ENCODE data around the gene KCNJ6.

The KCNJ6 gene

DNA sequence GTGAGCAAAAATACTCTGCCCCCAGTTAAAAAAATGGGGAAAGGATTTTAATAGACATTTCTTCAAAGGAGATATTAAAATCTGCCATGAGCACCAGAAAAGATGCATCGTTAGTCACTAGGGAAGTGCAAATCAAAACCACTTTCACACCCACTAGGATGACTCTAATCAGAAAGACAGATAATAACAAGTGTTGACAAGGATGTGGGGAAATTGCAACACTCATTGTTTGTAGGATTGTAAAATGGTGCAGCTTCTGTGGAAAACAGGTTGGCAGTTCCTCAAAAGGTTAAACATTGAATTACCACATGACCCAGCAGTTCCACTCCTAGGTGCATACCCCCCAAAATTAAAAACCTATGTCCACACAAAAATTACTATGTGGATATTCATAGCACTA lies 112.3 kb downstream of the KCNJ6 start:
- H3K27ac ChIP-seq (ENCODE audit: low read depth, low read length): no peak overlapping the region
- H3K9ac ChIP-seq (ENCODE audit: low read depth in 1 of 2, low read length in 2 of 2): no peak overlapping the region
- no peaks in the 10 kb centered on the region for H3K27me3 ChIP-seq (ENCODE audit: control insufficient read depth in 1 of 2, insufficient read depth in 2 of 2, low read length in 2 of 2)
- H3K36me3 ChIP-seq (ENCODE audit: control insufficient read depth in 1 of 2, insufficient read depth in 2 of 2, low read length in 2 of 2): no peaks in the 10 kb centered on the region
- H3K4me3 ChIP-seq (ENCODE audit: low read depth in 1 of 2, low read length in 2 of 2): no peak overlapping the region
- no peaks in the 10 kb centered on the region for H3K4me1 ChIP-seq (ENCODE audit: control insufficient read depth in 1 of 2, insufficient read depth in 2 of 2, low read length in 2 of 2)
- H3K9me3 ChIP-seq (ENCODE audit: control insufficient read depth in 1 of 2, low read length in 2 of 2): no peaks in the 10 kb centered on the region

DNA sequence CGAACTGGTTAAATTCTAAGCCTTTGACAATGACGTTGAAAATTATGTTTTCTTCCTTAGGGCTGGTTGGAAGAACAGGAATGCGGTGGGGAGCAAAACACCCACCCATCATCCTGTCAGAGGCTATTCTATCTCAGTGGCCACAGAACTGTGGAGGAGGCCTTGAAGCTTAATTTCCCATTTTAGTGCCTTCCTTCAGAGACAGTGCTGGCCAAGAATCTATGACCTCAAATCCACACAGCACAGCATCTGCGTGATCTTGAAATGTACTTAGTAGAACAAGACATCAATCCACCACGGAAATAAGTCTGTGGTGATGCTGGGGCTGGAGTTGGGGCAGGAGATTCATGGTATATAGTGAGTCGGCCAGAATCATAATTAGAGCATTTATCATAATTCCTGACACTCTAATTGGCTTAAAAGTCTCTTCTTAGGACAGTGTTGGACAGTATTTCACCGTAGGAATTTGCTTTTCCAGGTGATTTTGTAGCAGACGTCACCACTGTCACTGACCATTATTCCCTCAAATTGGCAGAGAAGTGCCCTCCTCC lies 113.1 kb downstream of the KCNJ6 start:
- Histone ChIP-seq H3K4me1 (ENCODE audit: control insufficient read depth in 1 of 2, insufficient read depth in 2 of 2, low read length in 2 of 2) (no peaks in the 10 kb centered on the region), H3K27me3 (ENCODE audit: control insufficient read depth in 1 of 2, insufficient read depth in 2 of 2, low read length in 2 of 2) (no peaks in the 10 kb centered on the region), H3K9ac (ENCODE audit: low read depth in 1 of 2, low read length in 2 of 2) (no peak overlapping the region), H3K4me3 (ENCODE audit: low read depth in 1 of 2, low read length in 2 of 2) (no peak overlapping the region), H3K9me3 (ENCODE audit: control insufficient read depth in 1 of 2, low read length in 2 of 2) (no peaks in the 10 kb centered on the region), H3K36me3 (ENCODE audit: control insufficient read depth in 1 of 2, insufficient read depth in 2 of 2, low read length in 2 of 2) (no peaks in the 10 kb centered on the region), H3K27ac (ENCODE audit: low read depth, low read length) (no peak overlapping the region)

DNA sequence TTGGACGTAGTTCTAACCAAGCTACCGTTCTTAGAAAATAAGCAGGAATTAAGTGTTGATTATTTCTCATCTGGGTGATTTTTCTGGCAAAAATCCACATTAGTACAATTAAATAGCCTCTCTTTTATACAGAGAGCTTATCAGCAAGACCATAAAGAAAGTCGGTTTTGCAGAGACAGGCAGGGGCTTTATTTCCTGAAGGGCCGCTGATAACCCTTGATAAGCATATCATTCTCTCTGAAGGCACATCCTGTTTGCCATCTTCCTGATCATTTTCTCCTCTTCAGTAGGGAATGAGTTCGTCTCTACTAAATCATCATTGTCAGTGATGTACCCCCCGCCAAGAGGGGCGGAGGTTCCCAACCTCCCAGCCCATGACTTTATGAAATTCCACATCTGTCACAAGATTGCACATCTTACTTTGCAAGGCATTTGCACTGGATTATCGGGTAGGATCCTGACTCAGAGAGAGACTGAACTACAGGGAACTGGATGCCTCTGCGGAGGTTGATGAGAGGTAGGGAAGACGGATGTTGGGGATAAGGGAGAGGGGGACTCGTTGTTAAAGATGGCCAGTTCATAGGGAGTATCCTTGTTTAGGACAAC lies 115.7 kb downstream of the KCNJ6 start:
- no peaks in the 10 kb centered on the region for H3K27me3 ChIP-seq (ENCODE audit: control insufficient read depth in 1 of 2, insufficient read depth in 2 of 2, low read length in 2 of 2)
- no peak overlapping the region for H3K27ac ChIP-seq (ENCODE audit: low read depth, low read length)
- H3K9ac ChIP-seq (ENCODE audit: low read depth in 1 of 2, low read length in 2 of 2): no peak overlapping the region
- H3K36me3 ChIP-seq (ENCODE audit: control insufficient read depth in 1 of 2, insufficient read depth in 2 of 2, low read length in 2 of 2): no peaks in the 10 kb centered on the region
- no peaks in the 10 kb centered on the region for H3K9me3 ChIP-seq (ENCODE audit: control insufficient read depth in 1 of 2, low read length in 2 of 2)
- H3K4me1 ChIP-seq (ENCODE audit: control insufficient read depth in 1 of 2, insufficient read depth in 2 of 2, low read length in 2 of 2): no peaks in the 10 kb centered on the region
- no peak overlapping the region for H3K4me3 ChIP-seq (ENCODE audit: low read depth in 1 of 2, low read length in 2 of 2)

DNA sequence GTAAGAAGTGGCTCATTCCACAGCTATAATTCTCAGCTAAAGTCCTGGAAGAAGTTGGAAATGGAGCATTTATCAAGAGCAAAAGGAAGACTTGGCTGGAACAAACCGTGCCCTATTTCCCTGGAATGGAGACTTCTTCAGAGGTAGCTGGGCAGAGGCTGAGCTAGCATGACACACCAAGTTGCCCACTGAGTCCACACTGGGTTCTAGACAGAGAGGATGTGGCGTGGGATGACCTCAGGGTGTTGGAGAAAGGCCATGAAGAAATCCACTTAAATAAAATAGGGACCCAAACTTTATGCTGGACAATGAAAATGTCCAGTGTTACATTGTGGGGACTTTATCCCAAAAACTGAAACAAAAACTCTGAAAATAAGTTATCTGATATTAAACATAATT lies 116.2 kb downstream of the KCNJ6 start:
- Histone ChIP-seq H3K4me1 (ENCODE audit: control insufficient read depth in 1 of 2, insufficient read depth in 2 of 2, low read length in 2 of 2) (no peaks in the 10 kb centered on the region), H3K4me3 (ENCODE audit: low read depth in 1 of 2, low read length in 2 of 2) (no peak overlapping the region), H3K9ac (ENCODE audit: low read depth in 1 of 2, low read length in 2 of 2) (no peak overlapping the region), H3K27me3 (ENCODE audit: control insufficient read depth in 1 of 2, insufficient read depth in 2 of 2, low read length in 2 of 2) (no peaks in the 10 kb centered on the region), H3K27ac (ENCODE audit: low read depth, low read length) (no peak overlapping the region), H3K9me3 (ENCODE audit: control insufficient read depth in 1 of 2, low read length in 2 of 2) (no peaks in the 10 kb centered on the region), H3K36me3 (ENCODE audit: control insufficient read depth in 1 of 2, insufficient read depth in 2 of 2, low read length in 2 of 2) (no peaks in the 10 kb centered on the region)

DNA sequence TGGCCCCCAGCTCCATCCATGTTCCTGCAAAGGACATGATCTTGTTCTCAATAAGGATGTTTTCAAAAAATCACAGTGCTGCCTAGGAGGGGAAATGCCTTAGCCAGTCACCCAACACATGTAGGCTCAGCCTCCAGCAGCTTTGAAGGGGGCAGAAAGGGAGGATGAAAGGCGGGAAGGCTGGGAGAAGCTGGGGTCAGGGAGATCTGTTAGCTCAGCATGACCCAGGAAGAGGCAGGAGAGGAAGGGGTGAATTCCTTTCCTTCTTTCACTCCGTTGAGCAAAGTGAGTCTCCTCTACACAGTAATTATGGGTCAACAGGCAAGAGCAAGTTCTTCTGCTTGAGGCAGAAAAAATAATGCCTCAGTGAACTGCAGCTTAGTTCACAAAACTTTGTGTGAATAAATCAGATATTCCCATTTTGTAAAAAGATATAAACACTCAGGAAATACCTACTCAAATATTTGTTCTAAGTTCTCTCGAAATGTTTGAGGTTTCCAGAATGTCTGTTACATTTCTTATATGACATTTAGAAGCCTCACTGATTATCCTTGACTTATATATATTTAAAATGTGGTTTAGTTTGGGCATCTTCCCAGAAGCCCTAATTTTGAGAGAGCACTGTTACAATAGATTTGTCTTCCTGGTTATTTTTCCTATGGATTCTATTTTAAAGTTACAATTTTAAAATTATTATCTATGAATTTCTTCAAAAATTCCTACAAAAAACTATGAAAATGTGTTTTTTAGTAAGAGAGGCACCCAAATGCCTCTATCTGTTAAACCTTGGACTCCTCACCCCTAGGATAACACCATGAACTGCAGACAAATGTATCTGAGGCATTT lies 116.8 kb downstream of the KCNJ6 start:
- H3K9me3 ChIP-seq (ENCODE audit: control insufficient read depth in 1 of 2, low read length in 2 of 2): no peaks in the 10 kb centered on the region
- H3K9ac ChIP-seq (ENCODE audit: low read depth in 1 of 2, low read length in 2 of 2): no peak overlapping the region
- H3K27me3 ChIP-seq (ENCODE audit: control insufficient read depth in 1 of 2, insufficient read depth in 2 of 2, low read length in 2 of 2): no peaks in the 10 kb centered on the region
- H3K4me1 ChIP-seq (ENCODE audit: control insufficient read depth in 1 of 2, insufficient read depth in 2 of 2, low read length in 2 of 2): no peaks in the 10 kb centered on the region
- no peaks in the 10 kb centered on the region for H3K36me3 ChIP-seq (ENCODE audit: control insufficient read depth in 1 of 2, insufficient read depth in 2 of 2, low read length in 2 of 2)
- H3K4me3 ChIP-seq (ENCODE audit: low read depth in 1 of 2, low read length in 2 of 2): no peak overlapping the region
- no peak overlapping the region for H3K27ac ChIP-seq (ENCODE audit: low read depth, low read length)

DNA sequence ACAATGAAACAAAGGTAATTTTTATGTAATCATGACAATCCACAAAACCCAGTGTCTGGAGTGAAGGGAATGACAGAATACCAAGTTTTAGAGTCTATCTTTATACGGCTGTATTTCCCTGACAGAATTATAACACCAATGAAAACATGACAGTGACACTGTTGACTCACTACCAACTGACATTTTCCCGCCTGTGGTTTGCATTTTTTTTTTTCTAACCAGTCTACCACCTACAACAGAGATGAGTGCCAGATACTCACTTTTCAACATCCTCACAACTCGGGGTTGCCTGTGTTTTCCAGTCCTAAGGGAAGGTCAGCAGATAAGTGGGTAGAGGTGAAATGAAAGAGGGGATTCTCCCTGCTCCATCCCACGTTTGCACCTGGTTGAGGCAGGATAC lies 118.9 kb downstream of the KCNJ6 start:
- Histone ChIP-seq H3K9me3 (ENCODE audit: control insufficient read depth in 1 of 2, low read length in 2 of 2) (no peaks in the 10 kb centered on the region), H3K4me1 (ENCODE audit: control insufficient read depth in 1 of 2, insufficient read depth in 2 of 2, low read length in 2 of 2) (no peaks in the 10 kb centered on the region), H3K27ac (ENCODE audit: low read depth, low read length) (no peak overlapping the region), H3K9ac (ENCODE audit: low read depth in 1 of 2, low read length in 2 of 2) (no peak overlapping the region), H3K36me3 (ENCODE audit: control insufficient read depth in 1 of 2, insufficient read depth in 2 of 2, low read length in 2 of 2) (no peaks in the 10 kb centered on the region), H3K27me3 (ENCODE audit: control insufficient read depth in 1 of 2, insufficient read depth in 2 of 2, low read length in 2 of 2) (no peaks in the 10 kb centered on the region), H3K4me3 (ENCODE audit: low read depth in 1 of 2, low read length in 2 of 2) (no peak overlapping the region)

DNA sequence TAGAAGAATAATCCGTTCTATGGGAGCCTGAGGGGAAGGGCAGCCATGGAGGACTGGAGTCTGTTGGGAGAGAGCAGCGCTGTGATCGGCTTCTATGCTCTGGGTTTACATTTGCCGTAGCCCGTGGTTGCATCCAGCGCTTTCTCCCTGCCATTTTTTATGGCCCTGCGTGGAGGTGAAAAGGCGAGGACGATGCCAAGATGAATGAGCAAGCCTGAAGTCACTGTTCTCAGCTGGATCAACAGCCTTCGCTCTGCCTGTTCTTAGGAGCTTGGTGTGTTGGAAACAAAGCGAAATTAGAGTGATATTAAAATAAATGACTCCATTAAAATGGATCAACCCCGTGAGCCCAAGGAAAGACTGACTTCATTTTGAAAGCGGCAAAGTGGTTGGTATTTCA lies 120.2 kb downstream of the KCNJ6 start:
- Histone ChIP-seq H3K4me3 (ENCODE audit: low read depth in 1 of 2, low read length in 2 of 2) (no peak overlapping the region), H3K9me3 (ENCODE audit: control insufficient read depth in 1 of 2, low read length in 2 of 2) (no peaks in the 10 kb centered on the region), H3K27me3 (ENCODE audit: control insufficient read depth in 1 of 2, insufficient read depth in 2 of 2, low read length in 2 of 2) (no peaks in the 10 kb centered on the region), H3K27ac (ENCODE audit: low read depth, low read length) (no peak overlapping the region), H3K9ac (ENCODE audit: low read depth in 1 of 2, low read length in 2 of 2) (no peak overlapping the region), H3K4me1 (ENCODE audit: control insufficient read depth in 1 of 2, insufficient read depth in 2 of 2, low read length in 2 of 2) (no peaks in the 10 kb centered on the region), H3K36me3 (ENCODE audit: control insufficient read depth in 1 of 2, insufficient read depth in 2 of 2, low read length in 2 of 2) (no peaks in the 10 kb centered on the region)

DNA sequence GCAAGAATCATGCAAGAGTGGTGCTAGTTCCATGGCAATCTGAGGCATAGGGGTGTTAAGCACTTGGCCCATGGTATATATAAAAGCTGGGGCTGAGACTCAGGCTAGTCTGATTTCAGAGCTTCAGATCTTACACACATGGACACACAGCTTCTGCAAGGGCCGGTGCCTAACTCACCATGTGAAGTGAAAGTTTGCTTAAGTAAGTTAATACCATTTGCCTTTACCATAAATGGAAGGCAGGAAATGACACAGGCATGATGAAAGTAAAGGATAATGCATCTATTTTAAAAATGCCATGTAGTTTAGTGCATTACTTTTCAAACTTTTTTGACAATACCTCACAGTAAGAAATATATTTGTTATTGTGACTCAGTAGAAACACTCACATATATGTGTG lies 122.6 kb downstream of the KCNJ6 start:
- Histone ChIP-seq H3K36me3 (ENCODE audit: control insufficient read depth in 1 of 2, insufficient read depth in 2 of 2, low read length in 2 of 2) (no peaks in the 10 kb centered on the region), H3K27ac (ENCODE audit: low read depth, low read length) (no peak overlapping the region), H3K9me3 (ENCODE audit: control insufficient read depth in 1 of 2, low read length in 2 of 2) (no peaks in the 10 kb centered on the region), H3K27me3 (ENCODE audit: control insufficient read depth in 1 of 2, insufficient read depth in 2 of 2, low read length in 2 of 2) (no peaks in the 10 kb centered on the region), H3K4me3 (ENCODE audit: low read depth in 1 of 2, low read length in 2 of 2) (no peak overlapping the region), H3K9ac (ENCODE audit: low read depth in 1 of 2, low read length in 2 of 2) (no peak overlapping the region), H3K4me1 (ENCODE audit: control insufficient read depth in 1 of 2, insufficient read depth in 2 of 2, low read length in 2 of 2) (no peaks in the 10 kb centered on the region)

DNA sequence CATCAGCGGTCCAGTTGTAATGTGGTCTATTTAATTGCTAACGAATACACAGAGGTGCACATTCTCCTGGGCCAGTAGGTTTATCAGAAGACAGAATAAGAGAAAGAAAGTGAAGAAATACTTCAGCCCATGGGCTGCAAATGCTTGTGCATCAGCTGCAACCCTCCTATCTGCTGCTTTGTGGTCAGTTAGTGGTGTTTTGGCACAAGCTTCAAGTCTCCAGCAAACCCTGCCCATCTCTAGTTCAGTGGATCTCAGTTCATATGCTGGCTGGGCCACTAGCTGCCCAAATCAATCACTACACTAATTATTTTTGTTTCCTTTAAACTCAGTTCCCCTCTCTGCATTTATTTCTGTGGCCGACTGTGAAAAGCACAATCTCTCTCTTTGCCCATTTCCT lies 124.2 kb downstream of the KCNJ6 start:
- Histone ChIP-seq H3K9me3 (ENCODE audit: control insufficient read depth in 1 of 2, low read length in 2 of 2) (no peaks in the 10 kb centered on the region), H3K36me3 (ENCODE audit: control insufficient read depth in 1 of 2, insufficient read depth in 2 of 2, low read length in 2 of 2) (no peaks in the 10 kb centered on the region), H3K9ac (ENCODE audit: low read depth in 1 of 2, low read length in 2 of 2) (no peak overlapping the region), H3K27ac (ENCODE audit: low read depth, low read length) (no peak overlapping the region), H3K27me3 (ENCODE audit: control insufficient read depth in 1 of 2, insufficient read depth in 2 of 2, low read length in 2 of 2) (no peaks in the 10 kb centered on the region), H3K4me1 (ENCODE audit: control insufficient read depth in 1 of 2, insufficient read depth in 2 of 2, low read length in 2 of 2) (no peaks in the 10 kb centered on the region), H3K4me3 (ENCODE audit: low read depth in 1 of 2, low read length in 2 of 2) (no peak overlapping the region)

DNA sequence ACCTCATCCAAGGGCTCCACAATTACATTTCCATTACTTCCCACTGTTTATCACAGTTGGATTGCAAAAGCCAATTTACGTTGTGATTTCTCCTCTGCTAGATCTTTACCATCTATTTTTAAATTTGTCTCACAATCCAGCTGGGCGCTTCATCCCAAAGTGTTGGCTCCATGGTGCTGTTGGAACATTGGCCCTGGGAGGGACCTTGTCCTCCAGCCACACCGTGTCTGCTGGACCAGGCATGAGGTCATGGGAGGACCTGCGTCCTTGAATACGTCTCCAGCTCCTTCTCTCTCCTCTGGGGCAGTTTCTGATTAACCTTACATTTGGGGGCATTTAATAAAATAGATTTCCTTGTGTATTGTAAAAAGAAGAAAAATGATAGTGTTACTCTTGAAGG lies 125.4 kb downstream of the KCNJ6 start:
- H3K9ac ChIP-seq (ENCODE audit: low read depth in 1 of 2, low read length in 2 of 2): no peak overlapping the region
- no peaks in the 10 kb centered on the region for H3K27me3 ChIP-seq (ENCODE audit: control insufficient read depth in 1 of 2, insufficient read depth in 2 of 2, low read length in 2 of 2)
- H3K4me1 ChIP-seq (ENCODE audit: control insufficient read depth in 1 of 2, insufficient read depth in 2 of 2, low read length in 2 of 2): no peaks in the 10 kb centered on the region
- H3K36me3 ChIP-seq (ENCODE audit: control insufficient read depth in 1 of 2, insufficient read depth in 2 of 2, low read length in 2 of 2): no peaks in the 10 kb centered on the region
- no peak overlapping the region for H3K4me3 ChIP-seq (ENCODE audit: low read depth in 1 of 2, low read length in 2 of 2)
- H3K27ac ChIP-seq (ENCODE audit: low read depth, low read length): no peak overlapping the region
- H3K9me3 ChIP-seq (ENCODE audit: control insufficient read depth in 1 of 2, low read length in 2 of 2): no peaks in the 10 kb centered on the region
